Activated CD4-positive, CD25-positive, alpha-beta regulatory T cell (primary cell): ENCODE results near the gene TM2D3.

Source experiments
- DNase-seq, 4 experiments: peaks; one replicate each; lab custom pipeline; 2025; lab: John Stamatoyannopoulos, UW

TM2D3 gene

GRCh38 chr15:101604124-101604874 lies 47.9 kb downstream of the TM2D3 start:
- no peak for DNase-seq

DNA sequence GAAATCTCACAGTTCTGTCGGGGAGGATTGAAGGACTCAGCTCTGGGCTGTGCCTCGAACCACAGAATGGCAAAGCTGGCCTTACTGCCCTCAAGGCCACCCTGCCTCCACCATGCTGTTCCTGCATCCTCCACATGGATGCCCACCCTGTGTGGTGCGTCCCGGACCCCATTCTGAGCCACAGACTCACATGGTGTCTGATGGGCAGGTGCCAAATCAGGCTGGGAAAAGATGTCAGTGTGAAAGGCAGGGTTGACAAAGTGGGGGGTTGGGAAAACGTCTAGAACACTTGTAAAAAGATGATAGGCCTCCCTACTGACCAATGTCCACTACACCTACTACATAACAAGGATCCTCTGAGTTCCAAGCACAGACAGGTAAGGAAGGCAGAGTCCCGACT lies 49.4 kb downstream of the TM2D3 start:
- DNase-seq: no peak

DNA sequence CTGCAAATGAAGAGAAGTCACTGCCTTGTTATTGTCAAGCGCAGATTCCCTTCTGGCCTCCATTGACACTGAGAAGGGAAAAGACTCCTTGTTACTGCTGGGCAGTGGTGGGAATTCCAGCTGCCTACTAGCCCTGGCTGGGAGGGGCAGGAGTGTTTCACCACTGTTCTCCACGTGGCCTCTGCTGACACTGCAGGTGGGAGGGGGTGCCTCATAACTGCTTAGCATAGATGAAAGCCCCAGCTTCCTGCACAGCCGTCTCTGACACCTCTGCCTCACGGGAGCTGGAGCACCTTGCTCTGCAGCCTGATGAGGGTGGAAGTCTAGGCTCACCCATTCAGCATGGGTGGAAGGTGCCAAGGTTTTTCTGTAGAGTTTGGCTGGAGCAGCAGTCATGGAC lies 52.1 kb downstream of the TM2D3 start:
- no peak for DNase-seq

DNA sequence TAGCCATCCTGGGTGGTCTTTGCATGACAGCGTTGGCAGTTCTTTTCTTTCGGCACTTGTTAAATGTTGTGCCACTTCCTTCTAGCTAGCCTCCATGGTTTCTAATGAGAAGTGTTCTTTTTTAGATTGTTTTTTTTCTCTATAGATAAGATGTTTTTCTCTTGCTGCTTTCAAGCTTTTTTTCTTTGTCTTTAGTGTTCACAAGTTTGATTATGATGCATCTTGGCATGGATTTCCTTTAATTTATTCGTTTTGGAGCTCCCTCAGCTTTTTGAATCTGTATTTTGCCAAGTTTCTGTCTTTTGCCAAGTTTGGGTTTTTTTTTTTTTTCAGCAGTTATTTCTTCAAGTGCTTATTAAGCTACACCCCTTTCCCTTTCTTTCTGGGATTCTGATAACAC lies 53.1 kb downstream of the TM2D3 start:
- DNase-seq: no peak

GRCh38 chr15:101597360-101597928 lies 54.7 kb downstream of the TM2D3 start:
- DNase-seq: no peak

DNA sequence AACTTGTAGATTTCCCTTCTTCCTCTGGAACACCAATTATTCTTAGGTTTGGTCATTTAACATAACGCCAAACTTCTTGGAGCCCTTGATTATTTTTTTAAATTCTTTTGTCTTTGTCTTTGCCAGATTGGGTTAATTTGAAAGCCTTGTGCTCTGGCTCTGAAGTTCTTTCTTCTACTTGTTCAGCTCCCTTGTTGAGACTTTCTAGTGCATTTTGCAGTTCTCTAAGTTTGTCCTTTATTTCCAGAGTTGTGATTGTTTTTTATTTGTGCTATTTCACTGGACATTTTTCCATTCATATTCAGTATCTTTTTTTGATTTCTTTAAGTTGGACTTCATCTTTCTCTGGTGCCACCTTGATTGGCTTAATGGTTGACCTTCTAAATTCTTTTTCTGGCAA lies 55.5 kb downstream of the TM2D3 start:
- no peak for DNase-seq
